Trophoblast cell (in vitro differentiated cells and primary cell): Measurements from ENCODE around the gene GIPC2.

Experiments used
- DNase-seq, 2 donors: peaks; one replicate each; pipeline ENCODE4 v3.0.0-alpha.2; 2016
- H2AFZ ChIP-seq: 2 replicates; pipeline ENCODE4 v1.6.1; 2013; ENCODE audit warnings: low read length, moderate library complexity, mild to moderate bottlenecking; ENCODE audit not compliant: insufficient read depth, poor library complexity
- H2AK5ac ChIP-seq: 2 replicates; pipeline ENCODE4 v1.6.1; 2013; ENCODE audit warnings: mild to moderate bottlenecking, low read length
- H2BK120ac ChIP-seq: 2 replicates; pipeline ENCODE4 v1.6.1; 2013; ENCODE audit warnings: low read length, mild to moderate bottlenecking, moderate library complexity; ENCODE audit not compliant: insufficient read depth, poor library complexity
- H2BK12ac ChIP-seq: 2 replicates; pipeline ENCODE4 v1.6.1; 2013; ENCODE audit warnings: mild to moderate bottlenecking, low read length, moderate library complexity
- H2BK5ac ChIP-seq: 2 replicates; pipeline ENCODE4 v1.6.1; 2013; ENCODE audit warnings: low read length, low read depth, moderate library complexity, mild to moderate bottlenecking; ENCODE audit not compliant: poor library complexity
- H3K14ac ChIP-seq: 2 replicates; pipeline ENCODE4 v1.6.1; 2013; ENCODE audit warnings: mild to moderate bottlenecking, low read length
- H3K18ac ChIP-seq: 2 replicates; pipeline ENCODE4 v1.6.1; 2013; ENCODE audit warnings: mild to moderate bottlenecking, low read length
- H3K23ac ChIP-seq: 2 replicates; pipeline ENCODE4 v1.6.1; 2013; ENCODE audit warnings: low read length
- H3K27ac ChIP-seq: 2 replicates; pipeline ENCODE4 v1.5.1; 2013; ENCODE audit warnings: low read depth, mild to moderate bottlenecking, inconsistent platforms, low read length, moderate library complexity
- H3K27me3 ChIP-seq: 2 replicates; pipeline ENCODE4 v1.6.1; 2013; ENCODE audit warnings: inconsistent platforms, mild to moderate bottlenecking, low read length, moderate library complexity; ENCODE audit not compliant: insufficient read depth
- H3K36me3 ChIP-seq, 2 experiments: 1 replicate in 1 of 2; 2 replicates in 1 of 2; pipeline ENCODE4 v1.6.1; 2013; ENCODE audit warnings: low read length in 2 of 2, mild to moderate bottlenecking in 2 of 2, moderate library complexity in 1 of 2; ENCODE audit not compliant: insufficient read depth in 2 of 2, control insufficient read depth in 1 of 2
- H3K4ac ChIP-seq: 2 replicates; pipeline ENCODE4 v1.6.1; 2013; ENCODE audit warnings: low read depth, mild to moderate bottlenecking, low read length, moderate library complexity
- H3K4me1 ChIP-seq, 2 experiments: 1 replicate in 1 of 2; 2 replicates in 1 of 2; pipeline ENCODE4 v1.6.1; 2013; ENCODE audit warnings: low read length in 2 of 2, mild to moderate bottlenecking in 2 of 2, moderate library complexity in 1 of 2; ENCODE audit not compliant: insufficient read depth in 2 of 2, control insufficient read depth in 1 of 2
- H3K4me2 ChIP-seq: 2 replicates; pipeline ENCODE4 v1.6.1; 2013; ENCODE audit warnings: inconsistent platforms, mild to moderate bottlenecking, low read length, moderate library complexity
- H3K4me3 ChIP-seq: 2 replicates; pipeline ENCODE4 v1.5.1; 2013; ENCODE audit warnings: mild to moderate bottlenecking, low read depth, low read length, inconsistent platforms
- H3K79me1 ChIP-seq: one replicate; pipeline ENCODE4 v1.6.1; 2013; ENCODE audit warnings: low read length
- H3K79me2 ChIP-seq: 2 replicates; pipeline ENCODE4 v1.6.1; 2013; ENCODE audit warnings: low read length, mild to moderate bottlenecking; ENCODE audit not compliant: control insufficient read depth, insufficient read depth, poor library complexity
- H3K9ac ChIP-seq: 2 replicates; pipeline ENCODE4 v1.6.1; 2013; ENCODE audit warnings: mild to moderate bottlenecking, low read length
- H3K9me3 ChIP-seq: 2 replicates; pipeline ENCODE4 v1.6.1; 2013; ENCODE audit warnings: low read depth, mild to moderate bottlenecking, control low read depth, inconsistent platforms, low read length; ENCODE audit not compliant: insufficient read depth
- H4K12ac ChIP-seq: 2 replicates; pipeline ENCODE4 v1.6.1; 2013; ENCODE audit warnings: low read depth, mild to moderate bottlenecking, low read length, moderate library complexity
- H4K8ac ChIP-seq: 2 replicates; pipeline ENCODE4 v1.6.1; 2013; ENCODE audit warnings: low read depth, mild to moderate bottlenecking, low read length, moderate library complexity
- H4K91ac ChIP-seq: one replicate; pipeline ENCODE4 v1.6.1; 2013; ENCODE audit warnings: low read depth, mild to moderate bottlenecking, low read length, moderate library complexity
- WGBS: extraction: QIAGEN DNeasy Blood & Tissue Kit; methylation state at CpG from one replicate; pipeline ENCODE4 v1.1.7; 2013; ENCODE audit warnings: missing lambda C conversion rate; ENCODE audit not compliant: insufficient read length, insufficient coverage; ENCODE audit errors: extremely low coverage; 5-methylcytosine and 5-hydroxymethylcytosine counted together

GIPC2 gene

DNA sequence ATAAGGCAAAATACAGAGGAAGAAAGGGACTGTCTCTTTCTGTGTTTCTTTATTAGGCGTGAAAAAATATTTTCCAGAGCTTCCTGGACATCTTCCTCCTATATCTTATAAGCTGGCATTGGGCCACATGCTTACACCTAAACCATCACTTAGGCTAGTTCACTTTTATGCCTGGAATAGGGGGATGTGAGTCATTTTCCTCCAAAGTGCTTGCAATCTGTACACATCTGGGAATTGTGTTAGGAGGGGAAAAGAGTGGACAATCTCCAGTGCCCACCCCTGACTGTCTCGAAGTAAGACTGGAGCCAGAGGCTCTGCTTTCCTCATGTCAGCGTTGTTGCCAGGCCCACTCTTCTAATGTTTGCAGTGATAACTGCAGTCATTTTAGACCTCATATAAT is 29.9 kb downstream of the GIPC2 start:
- Histone ChIP-seq H3K18ac (no peak overlapping the region), H3K23ac (no peak overlapping the region), H3K9me3 (no peaks in the 10 kb centered on the region), H3K79me1 (no peaks in the 10 kb centered on the region), H3K4me1 (no peaks in the 10 kb centered on the region), H3K27me3 (no peaks in the 10 kb centered on the region), H3K9ac (no peak overlapping the region), H2BK5ac (no peak overlapping the region), H2AFZ (no peak overlapping the region), H2BK12ac (no peak overlapping the region), H3K4me2 (no peak overlapping the region), H3K4ac (no peak overlapping the region), H4K12ac (no peak overlapping the region), H3K4me3 (no peak overlapping the region), H3K14ac (no peak overlapping the region), H2AK5ac (no peak overlapping the region), H2BK120ac (no peak overlapping the region), H4K91ac (no peak overlapping the region), H3K36me3 (no peaks in the 10 kb centered on the region), H3K27ac (no peak overlapping the region), H3K79me2 (no peaks in the 10 kb centered on the region), H4K8ac (no peak overlapping the region)
- no CpG with 5 or more reads among the region's 3 CpGs for WGBS
- no peak for DNase-seq

DNA sequence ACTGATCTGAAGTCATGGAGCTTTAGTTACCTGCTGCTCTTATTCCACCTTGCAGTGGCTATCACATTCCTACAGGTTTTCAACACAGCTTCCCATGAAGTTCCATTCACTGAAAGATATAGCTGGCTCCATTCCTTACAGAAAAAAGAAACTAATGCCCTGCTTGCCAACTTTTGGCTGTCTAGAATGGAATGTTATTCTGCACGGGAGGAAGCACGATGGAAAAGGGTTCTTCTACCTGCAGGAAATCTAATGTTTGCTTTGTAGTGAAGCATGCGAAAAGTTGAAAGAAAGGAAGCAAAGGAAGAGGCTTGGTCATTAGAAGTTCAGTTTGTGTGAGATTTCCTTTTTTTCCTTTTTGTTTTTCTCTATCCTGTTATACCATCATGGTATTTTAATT is 32.6 kb downstream of the GIPC2 start:
- H3K79me2 ChIP-seq, result no peaks in the 10 kb centered on the region
- H4K12ac ChIP-seq, result no peak overlapping the region
- H2BK120ac ChIP-seq, result no peak overlapping the region
- no peaks in the 10 kb centered on the region for H3K79me1 ChIP-seq
- H3K4me3 ChIP-seq, result no peak overlapping the region
- WGBS, result no CpG with 5 or more reads among the region's 3 CpGs
- no peaks in the 10 kb centered on the region for H3K27me3 ChIP-seq
- H3K18ac ChIP-seq, result no peak overlapping the region
- no peak overlapping the region for H2BK12ac ChIP-seq
- no peak overlapping the region for H3K27ac ChIP-seq
- no peak overlapping the region for H3K4me2 ChIP-seq
- H3K23ac ChIP-seq, result no peak overlapping the region
- H2BK5ac ChIP-seq, result no peak overlapping the region
- H4K91ac ChIP-seq, result no peak overlapping the region
- no peak overlapping the region for H3K14ac ChIP-seq
- no peak overlapping the region for H3K9ac ChIP-seq
- DNase-seq, result no peak
- no peak overlapping the region for H3K4ac ChIP-seq
- no peaks in the 10 kb centered on the region for H3K9me3 ChIP-seq
- H3K36me3 ChIP-seq, result no peaks in the 10 kb centered on the region
- no peaks in the 10 kb centered on the region for H3K4me1 ChIP-seq
- H2AK5ac ChIP-seq, result no peak overlapping the region
- H4K8ac ChIP-seq, result no peak overlapping the region
- H2AFZ ChIP-seq, result no peak overlapping the region

DNA sequence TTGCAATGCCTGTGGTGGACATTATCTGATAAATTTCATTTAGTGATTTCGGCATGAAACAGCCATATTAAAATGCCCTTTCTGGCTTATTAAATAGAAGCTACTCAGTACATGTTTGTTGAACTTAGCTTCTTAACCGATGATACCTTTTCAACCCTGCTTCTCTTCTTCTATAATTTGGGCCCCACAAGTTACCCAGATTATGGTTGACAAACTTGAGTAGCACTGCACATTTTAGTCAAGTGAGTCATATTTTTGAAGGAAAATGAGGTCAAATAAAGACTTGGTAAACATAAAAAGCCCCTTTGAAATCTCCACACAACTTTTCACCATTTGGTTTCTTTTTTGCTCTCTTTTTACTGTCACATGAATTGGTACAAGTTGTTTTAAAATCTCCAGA is 33.8 kb downstream of the GIPC2 start:
- no peak overlapping the region for H3K18ac ChIP-seq
- no peak overlapping the region for H2BK5ac ChIP-seq
- no peak overlapping the region for H4K8ac ChIP-seq
- no peak overlapping the region for H3K14ac ChIP-seq
- no peak for DNase-seq
- no peak overlapping the region for H2AK5ac ChIP-seq
- no peak overlapping the region for H4K12ac ChIP-seq
- no peaks in the 10 kb centered on the region for H3K79me2 ChIP-seq
- H3K4me1 ChIP-seq, result no peaks in the 10 kb centered on the region
- H3K4me2 ChIP-seq, result no peak overlapping the region
- H3K9me3 ChIP-seq, result no peaks in the 10 kb centered on the region
- no peak overlapping the region for H2AFZ ChIP-seq
- no peaks in the 10 kb centered on the region for H3K36me3 ChIP-seq
- H4K91ac ChIP-seq, result no peak overlapping the region
- H3K23ac ChIP-seq, result no peak overlapping the region
- H3K27me3 ChIP-seq, result no peaks in the 10 kb centered on the region
- H2BK12ac ChIP-seq, result no peak overlapping the region
- H3K27ac ChIP-seq, result no peak overlapping the region
- no peaks in the 10 kb centered on the region for H3K79me1 ChIP-seq
- WGBS, result no CpG with 5 or more reads among the region's 2 CpGs
- no peak overlapping the region for H3K4me3 ChIP-seq
- H3K9ac ChIP-seq, result no peak overlapping the region
- no peak overlapping the region for H3K4ac ChIP-seq
- no peak overlapping the region for H2BK120ac ChIP-seq

DNA sequence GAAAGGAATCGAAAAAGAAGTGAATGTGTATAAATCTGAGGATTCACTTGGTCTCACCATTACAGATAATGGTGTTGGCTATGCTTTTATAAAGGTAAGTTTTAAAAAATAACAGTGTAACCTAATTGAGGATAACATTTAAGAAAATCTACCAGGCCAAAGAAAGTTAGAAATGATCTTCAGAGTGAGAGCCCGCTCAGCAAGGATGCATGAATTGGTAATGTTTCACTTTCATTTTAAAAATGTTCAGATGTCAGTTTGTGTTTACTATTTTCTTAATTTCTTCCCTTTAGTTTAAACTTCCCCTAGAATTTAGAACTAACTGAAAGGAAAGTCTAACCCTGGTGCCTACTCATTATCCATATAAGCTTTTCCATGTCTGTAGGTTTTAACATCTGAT is 35.0 kb downstream of the GIPC2 start:
- Histone ChIP-seq H3K9ac (no peak overlapping the region), H4K91ac (no peak overlapping the region), H3K14ac (no peak overlapping the region), H3K79me2 (no peaks in the 10 kb centered on the region), H4K8ac (no peak overlapping the region), H2BK5ac (no peak overlapping the region), H3K9me3 (no peaks in the 10 kb centered on the region), H3K79me1 (no peaks in the 10 kb centered on the region), H2BK120ac (no peak overlapping the region), H2BK12ac (no peak overlapping the region), H3K4me3 (no peak overlapping the region), H3K4ac (no peak overlapping the region), H3K4me2 (no peak overlapping the region), H2AFZ (no peak overlapping the region), H3K27ac (no peak overlapping the region), H3K23ac (no peak overlapping the region), H4K12ac (no peak overlapping the region), H3K4me1 (no peaks in the 10 kb centered on the region), H3K27me3 (no peaks in the 10 kb centered on the region), H3K18ac (no peak overlapping the region), H3K36me3 (no peaks in the 10 kb centered on the region), H2AK5ac (no peak overlapping the region)
- DNase-seq, result no peak
- WGBS, result no CpG with 5 or more reads among the region's 2 CpGs
